GM21717 (cell line): ENCODE results near the gene SLC37A1.
A peak's percentile ranks its signal among the peaks of the same experiment; 100 is the strongest.

Experiments used
- ATAC-seq: cut with Tn5 transposase; IDR thresholded peaks from one replicate; pipeline ENCODE4 v1.9.1; 2021; ENCODE audit warnings: mild to moderate bottlenecking, moderate library complexity; ENCODE audit not compliant: unreplicated experiment

SLC37A1 gene

DNA sequence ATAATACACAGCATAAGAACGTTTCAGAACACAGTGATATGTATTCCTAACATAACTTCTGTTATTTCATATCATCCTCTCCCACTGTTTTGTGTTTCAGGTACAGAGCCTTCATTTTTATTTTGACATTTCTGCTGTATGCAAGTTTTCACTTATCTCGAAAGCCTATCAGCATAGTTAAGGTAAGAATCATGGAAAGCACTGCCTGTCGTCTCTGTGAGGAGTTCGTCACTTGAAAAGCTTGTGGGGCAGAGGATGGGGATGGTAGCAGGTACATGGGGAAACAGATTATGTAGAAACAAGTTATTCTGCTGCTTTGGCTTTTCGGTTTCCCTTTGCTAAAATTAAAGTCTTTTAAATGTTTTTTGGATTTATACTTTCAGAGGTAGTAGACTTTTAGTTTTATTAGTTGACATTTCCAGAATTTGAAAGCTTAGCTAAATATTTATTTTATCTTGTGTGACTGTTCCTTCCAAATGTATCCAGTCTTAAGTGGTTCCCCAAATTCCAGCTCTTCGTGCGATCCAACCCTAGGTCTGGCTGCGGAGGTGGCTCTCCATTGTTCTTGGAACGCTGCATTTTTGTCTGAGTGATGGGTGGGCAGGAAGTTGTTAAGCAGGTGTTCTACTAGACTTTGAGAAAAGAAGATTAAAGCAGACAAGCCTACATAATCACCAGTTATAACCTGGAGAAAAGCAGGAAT lies 12.2 kb downstream of the SLC37A1 start:
- ATAC-seq, result no peak

GRCh38 chr21:42526379-42526727 lies 12.7 kb downstream of the SLC37A1 start:
- no peak for ATAC-seq

DNA sequence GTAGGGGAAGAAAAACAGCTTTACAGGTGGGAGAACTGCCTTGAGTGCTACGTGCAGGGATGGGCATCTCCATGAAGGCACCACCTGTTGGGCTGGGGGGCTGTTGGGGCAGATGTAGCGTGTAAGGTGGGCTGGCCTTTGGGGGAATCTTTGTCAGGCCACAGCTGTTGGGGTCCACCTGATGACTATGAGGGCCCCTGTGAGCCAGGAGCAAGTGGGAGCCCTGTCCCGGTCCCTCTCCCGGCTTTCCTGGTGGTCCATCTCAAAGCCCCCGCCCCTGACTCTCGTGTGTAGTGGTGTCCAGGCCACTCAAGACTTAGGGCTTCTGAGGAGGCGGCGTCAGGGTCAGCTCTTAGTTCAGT lies 13.5 kb downstream of the SLC37A1 start:
- no peak for ATAC-seq

DNA sequence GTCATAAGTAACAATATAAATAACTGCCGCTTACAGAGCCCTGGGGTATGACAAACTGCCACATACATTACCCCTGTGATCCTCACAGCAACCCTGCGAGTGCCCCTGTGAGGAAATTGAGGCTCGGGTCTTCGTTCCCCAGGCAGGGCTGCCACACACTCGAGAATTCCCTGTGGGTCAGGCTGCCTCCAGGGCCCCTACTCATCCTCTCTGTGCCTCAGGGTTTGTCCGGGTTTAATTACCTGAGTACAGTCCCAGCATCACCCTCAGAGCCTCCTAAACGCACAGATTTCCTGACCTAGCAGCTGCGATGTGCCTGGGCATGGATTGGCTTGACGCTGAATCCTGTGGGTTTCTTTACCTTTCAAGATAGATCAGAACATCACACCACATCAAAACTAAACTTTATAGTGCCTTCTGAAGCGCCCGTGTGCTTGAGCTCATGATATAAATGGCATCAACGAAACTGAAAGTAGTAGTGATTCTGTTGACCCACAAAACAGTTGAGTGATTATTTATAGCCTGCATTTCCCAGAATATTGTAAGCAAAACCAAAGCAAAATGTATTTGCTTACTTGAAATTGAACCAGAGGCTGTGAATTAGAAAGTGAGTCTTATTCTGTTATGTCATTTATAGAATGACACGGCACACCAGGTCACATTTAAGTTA lies 14.0 kb downstream of the SLC37A1 start:
- ATAC-seq, result peak; percentile 33

DNA sequence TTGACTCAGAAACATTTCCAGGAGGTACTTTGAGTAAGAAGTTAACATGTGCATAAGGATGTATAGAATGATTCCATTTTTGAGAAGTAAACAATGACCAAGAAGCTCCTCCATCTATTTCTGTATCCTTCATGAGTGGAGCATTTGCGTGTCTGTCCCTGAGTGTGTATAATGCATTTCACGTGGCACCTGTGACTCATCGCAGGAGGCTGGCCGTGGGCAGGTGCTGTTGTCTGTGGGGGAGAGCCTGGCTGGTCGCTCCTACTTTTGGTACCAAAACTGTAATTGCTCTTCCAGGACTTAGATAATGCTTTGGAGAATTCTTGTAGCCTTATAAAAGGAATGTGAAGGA lies 16.5 kb downstream of the SLC37A1 start:
- ATAC-seq, result no peak

- no peak for ATAC-seq
Measured at GRCh38 chr21:42531771-42532170, 18.1 kb downstream of the SLC37A1 start.

DNA sequence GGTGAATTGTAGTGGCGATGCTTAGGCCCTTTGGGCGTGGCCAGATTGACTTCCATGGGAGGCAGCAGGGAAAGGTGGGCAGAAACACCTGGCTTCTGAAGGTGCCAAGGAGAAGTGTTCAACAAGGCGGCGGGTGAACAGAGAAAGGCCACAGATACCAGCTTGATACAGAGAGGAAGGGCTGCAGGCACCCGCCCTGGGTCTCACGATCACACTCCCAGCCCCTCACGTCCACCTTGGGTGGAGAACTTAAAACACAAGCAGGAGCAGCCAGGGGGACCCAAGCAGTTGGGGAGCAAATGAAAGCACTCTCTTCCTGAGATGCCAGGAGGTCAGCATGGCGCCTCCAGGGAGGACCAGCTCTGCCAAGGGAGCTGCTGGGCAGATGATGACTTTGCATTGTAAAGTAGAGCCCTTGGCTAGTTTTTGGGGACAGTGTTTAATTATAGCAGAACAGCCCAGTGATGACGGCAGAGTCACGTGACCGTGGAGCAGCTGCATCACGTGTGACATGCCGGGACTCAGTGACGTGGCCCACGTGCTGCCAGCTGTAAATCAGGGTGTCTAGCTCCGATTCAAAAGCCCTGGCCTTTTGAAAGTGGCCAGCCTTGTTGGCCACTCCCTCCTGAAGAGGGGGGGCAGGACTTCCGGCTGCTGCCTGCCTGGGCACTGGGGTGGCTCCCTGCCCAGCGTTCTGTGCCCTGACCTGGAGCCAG lies 19.0 kb downstream of the SLC37A1 start:
- no peak for ATAC-seq

GRCh38 chr21:42533306-42533962 lies 19.8 kb downstream of the SLC37A1 start:
- ATAC-seq, result no peak

- no peak for ATAC-seq
Measured at GRCh38 chr21:42533963-42534355, 20.3 kb downstream of the SLC37A1 start.

DNA sequence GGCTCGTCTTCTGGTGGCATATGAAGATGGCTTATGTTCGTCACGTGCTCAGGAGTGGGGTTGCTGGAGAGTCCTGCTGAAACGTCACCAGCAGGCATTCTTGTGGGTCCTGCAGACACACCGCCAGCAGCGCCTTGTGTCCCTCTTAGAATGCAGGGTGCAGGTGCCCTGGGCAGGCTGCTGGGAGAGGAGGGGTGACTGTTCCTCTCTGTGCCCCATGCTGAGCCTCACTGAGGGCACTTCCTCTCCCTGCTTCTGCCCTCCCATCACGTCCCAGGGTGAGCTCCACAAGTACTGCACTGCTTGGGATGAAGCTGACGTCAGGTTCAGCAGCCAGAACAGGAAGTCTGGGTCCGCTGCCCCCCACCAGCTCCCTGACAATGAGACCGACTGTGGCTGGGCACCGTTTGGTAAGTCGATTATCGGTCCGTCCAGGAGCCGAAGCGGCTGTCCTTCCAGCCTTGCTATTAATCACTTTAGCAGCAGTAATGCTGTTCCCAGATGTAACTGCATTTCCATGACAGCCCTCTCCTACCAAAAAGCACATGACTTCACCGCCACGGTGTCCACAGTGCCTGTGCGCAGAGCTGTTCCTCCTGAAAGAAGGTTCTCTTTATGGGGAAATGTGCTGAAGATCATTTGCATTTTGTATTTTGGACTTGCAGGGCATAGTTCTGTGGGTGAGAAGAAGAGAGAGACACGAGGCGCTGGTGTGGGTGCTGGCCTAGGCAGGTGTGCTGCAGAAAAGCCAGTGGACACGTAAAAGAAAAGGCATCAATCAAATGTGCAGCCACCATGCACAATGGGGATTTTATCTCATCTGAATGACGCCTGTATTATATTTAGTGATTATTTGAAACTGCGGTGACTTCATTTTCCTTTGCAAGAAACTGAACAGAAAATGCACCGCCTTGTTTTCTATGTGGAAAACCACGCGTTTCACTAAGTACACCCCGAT lies 21.0 kb downstream of the SLC37A1 start:
- ATAC-seq, result peak; percentile 35

DNA sequence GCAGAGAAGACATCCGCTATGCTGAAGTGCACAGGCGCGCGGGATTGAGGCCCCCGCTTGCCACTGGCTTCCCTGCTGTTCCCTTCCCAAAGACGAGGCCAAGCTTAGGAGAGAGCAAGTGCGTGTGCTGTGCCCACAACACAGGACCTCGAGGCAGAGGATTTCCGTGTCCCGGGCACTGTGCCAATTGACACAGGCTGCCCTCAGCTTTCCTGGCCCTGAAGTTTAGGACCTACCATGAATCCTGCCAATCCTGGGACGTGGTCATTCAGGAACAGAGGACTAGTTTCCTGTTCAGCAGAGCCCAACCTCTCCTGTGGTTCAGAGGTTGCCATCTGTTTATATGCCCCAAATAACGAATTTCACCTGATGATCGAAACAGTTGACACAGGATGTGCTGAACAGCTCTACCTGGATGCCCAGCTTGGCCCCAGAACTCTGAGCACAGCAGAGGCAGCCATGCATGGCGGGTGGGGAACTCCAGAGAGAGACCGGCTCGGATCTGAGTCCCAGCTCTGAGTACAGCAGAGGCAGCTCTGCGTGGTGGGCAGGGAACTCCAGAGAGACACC lies 22.0 kb downstream of the SLC37A1 start:
- ATAC-seq, result peak; percentile 40

- no peak for ATAC-seq
Measured at GRCh38 chr21:42536601-42537000, 22.9 kb downstream of the SLC37A1 start.

DNA sequence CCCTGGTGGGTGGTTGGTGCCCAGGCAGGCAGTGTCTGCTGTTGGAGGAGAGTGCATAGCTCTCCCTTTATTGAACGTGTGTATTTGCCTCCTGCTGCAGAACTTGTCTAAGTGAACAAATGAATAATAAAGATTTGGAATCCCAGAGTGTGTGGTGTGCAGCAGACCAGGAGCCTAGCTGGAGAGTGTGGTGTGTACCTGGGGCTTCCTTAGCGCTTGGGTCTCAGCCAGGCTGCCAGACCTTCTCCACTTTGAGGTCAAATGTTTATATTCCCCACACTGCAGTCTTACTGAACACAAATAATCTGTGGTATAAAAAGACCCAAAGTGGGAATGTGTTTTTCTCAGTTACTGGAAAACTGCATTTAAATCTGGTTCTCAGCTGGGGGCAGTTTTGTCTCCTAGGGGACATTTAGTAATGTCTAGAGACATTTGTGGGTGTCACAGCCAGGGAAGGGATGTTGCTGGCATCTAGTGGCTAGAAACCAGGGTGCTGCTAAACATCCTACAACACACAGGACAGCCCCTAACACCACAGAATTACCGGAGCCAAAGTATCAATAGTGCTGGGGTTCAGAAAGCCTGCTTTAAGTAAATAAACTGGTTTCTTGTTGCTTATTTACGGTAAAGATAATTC lies 23.6 kb downstream of the SLC37A1 start:
- no peak for ATAC-seq

- no peak for ATAC-seq
Measured at GRCh38 chr21:42538479-42539275, 25.0 kb downstream of the SLC37A1 start.

DNA sequence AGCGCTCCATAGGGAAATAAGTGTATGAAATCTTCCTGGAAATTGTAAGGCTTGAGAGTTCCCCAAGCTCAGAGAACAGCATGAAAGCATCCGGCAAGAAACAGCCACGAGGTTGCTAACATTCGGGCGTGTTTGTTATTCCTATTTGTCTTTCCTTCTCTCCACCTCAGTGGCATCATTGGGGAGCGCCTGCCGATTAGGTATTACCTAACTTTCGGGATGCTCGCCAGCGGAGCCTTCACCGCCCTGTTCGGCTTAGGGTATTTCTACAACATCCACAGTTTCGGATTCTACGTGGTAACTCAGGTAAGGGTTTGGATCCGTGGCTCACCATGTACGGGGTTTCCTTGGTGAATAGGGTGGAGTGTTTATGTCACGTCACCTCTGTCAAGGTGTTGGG lies 25.7 kb downstream of the SLC37A1 start:
- ATAC-seq, result no peak

GRCh38 chr21:42539931-42540343 lies 26.3 kb downstream of the SLC37A1 start:
- no peak for ATAC-seq

- no peak for ATAC-seq
Measured at GRCh38 chr21:42540396-42540795, 26.7 kb downstream of the SLC37A1 start.

DNA sequence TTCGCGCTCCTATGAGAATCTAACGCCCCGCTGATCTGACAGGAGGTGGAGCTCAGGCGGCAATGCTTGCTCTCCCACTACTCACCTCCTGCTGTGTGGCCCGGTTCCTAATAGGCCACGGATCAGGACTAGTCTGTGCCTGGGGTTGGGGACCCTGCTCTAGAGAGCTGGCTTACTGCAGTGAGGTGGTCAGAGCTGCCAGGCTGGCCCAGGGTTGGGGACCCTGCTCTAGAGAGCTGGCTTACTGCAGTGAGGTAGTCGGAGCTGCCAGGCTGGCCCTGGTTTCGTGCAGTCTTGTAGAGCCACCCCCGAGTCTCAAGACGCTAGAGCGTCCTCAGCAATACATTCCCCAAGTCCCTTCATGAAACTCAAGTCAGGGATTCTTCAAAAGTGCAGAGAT lies 27.5 kb downstream of the SLC37A1 start:
- ATAC-seq, result no peak

- no peak for ATAC-seq
Measured at GRCh38 chr21:42541618-42542017, 28.0 kb downstream of the SLC37A1 start.
